ENCODE results near the gene CARMIL1.

GRCh38 chr6:25392372-25392771, 113.2 kb downstream of the CARMIL1 start:
- TF ChIP-seq CTCF (IDR thresholded peaks at IDR 0.05): no peak
- no peak for TF ChIP-seq POLR2A (IDR thresholded peaks at IDR 0.05)
